Measurements from ENCODE around the gene TTC22. TPM values are rescaled to one million over a fixed set of nuclear protein-coding genes. Genes with fewer than 3 reads are reported as not detected.

Gene TTC22
- total RNA-seq, 1 experiment from 2014 or later = 8.8 TPM

- H3K27ac Mint-ChIP-seq (ENCODE audit: unreplicated experiment) = no peak overlapping the region
- H3K36me3 ChIP-seq (ENCODE audit: control insufficient read depth, insufficient read depth, low read length) = no peaks in the 10 kb centered on the region
- peaks cover 6% of the 10 kb centered on the region for H3K4me1 Mint-ChIP-seq (ENCODE audit: low read depth, unreplicated experiment)
- TF ChIP-seq CTCF (IDR thresholded peaks at IDR 0.05; ENCODE audit: insufficient read depth in 1 of 2, low read depth in 1 of 2, low read length in 1 of 2, severe bottlenecking in 1 of 2, unreplicated experiment in 1 of 2) = no peak
- DNase-seq = no peak
- H3K27me3 Mint-ChIP-seq (ENCODE audit: insufficient read depth, unreplicated experiment) = no peaks in the 10 kb centered on the region
- no peak overlapping the region for H3K4me3 Mint-ChIP-seq (ENCODE audit: unreplicated experiment)
- no peaks in the 10 kb centered on the region for H3K36me3 Mint-ChIP-seq (ENCODE audit: insufficient read depth, unreplicated experiment)
- intact Hi-C loops (cut with micrococcal nuclease; ENCODE audit: unreplicated experiment) = no loop called here
- no peak overlapping the region for H3K4me3 ChIP-seq (ENCODE audit: low read depth, low read length)
- POLR2A ChIA-PET = no interaction called here
- H3K9me3 ChIP-seq = no peaks in the 10 kb centered on the region
- H3K9me3 Mint-ChIP-seq (ENCODE audit: unreplicated experiment) = no peaks in the 10 kb centered on the region
- CTCF ChIA-PET = no interaction called here
- BruUV-seq (replicated peaks) = no TSS peak
- peaks cover 5% of the 10 kb centered on the region; the same call in 1 of the 2 replicates for H3K4me1 ChIP-seq
- no peaks in the 10 kb centered on the region for H3K27me3 ChIP-seq (replicated peaks; ENCODE audit: control insufficient read depth, insufficient read depth, low read length)
Observed at GRCh38 chr1:54805466-54805865, 4.3 kb upstream of the TTC22 start.

- Histone ChIP-seq H3K27me3 (replicated peaks; ENCODE audit: control insufficient read depth, insufficient read depth, low read length) (no peaks in the 10 kb centered on the region), H3K36me3 (ENCODE audit: control insufficient read depth, insufficient read depth, low read length) (no peaks in the 10 kb centered on the region), H3K9me3 (no peaks in the 10 kb centered on the region), H3K4me3 (ENCODE audit: low read depth, low read length) (no peak overlapping the region), H3K4me1 (peaks cover 9% of the 10 kb centered on the region; the same call in 1 of the 2 replicates)
- Mint-ChIP-seq H3K4me1 (ENCODE audit: low read depth, unreplicated experiment) (peaks cover 11% of the 10 kb centered on the region), H3K36me3 (ENCODE audit: insufficient read depth, unreplicated experiment) (no peaks in the 10 kb centered on the region), H3K27ac (ENCODE audit: unreplicated experiment) (no peak overlapping the region), H3K9me3 (ENCODE audit: unreplicated experiment) (no peaks in the 10 kb centered on the region), H3K4me3 (ENCODE audit: unreplicated experiment) (no peak overlapping the region), H3K27me3 (ENCODE audit: insufficient read depth, unreplicated experiment) (no peaks in the 10 kb centered on the region)
- no peak for DNase-seq
- no TSS peak for BruUV-seq (replicated peaks)
- ChIA-PET POLR2A (no interaction called here), CTCF (no interaction called here)
- intact Hi-C loops (cut with micrococcal nuclease; ENCODE audit: unreplicated experiment) = no loop called here
- no peak for TF ChIP-seq CTCF (IDR thresholded peaks at IDR 0.05; ENCODE audit: insufficient read depth in 1 of 2, low read depth in 1 of 2, low read length in 1 of 2, severe bottlenecking in 1 of 2, unreplicated experiment in 1 of 2)
Observed at GRCh38 chr1:54804471-54805132, 3.5 kb upstream of the TTC22 start.

GRCh38 chr1:54803761-54804470 is 2.8 kb upstream of the TTC22 start:
- Mint-ChIP-seq H3K27me3 (ENCODE audit: insufficient read depth, unreplicated experiment) (no peaks in the 10 kb centered on the region), H3K4me1 (ENCODE audit: low read depth, unreplicated experiment) (peaks cover 11% of the 10 kb centered on the region), H3K4me3 (ENCODE audit: unreplicated experiment) (no peak overlapping the region), H3K27ac (ENCODE audit: unreplicated experiment) (no peak overlapping the region), H3K36me3 (ENCODE audit: insufficient read depth, unreplicated experiment) (no peaks in the 10 kb centered on the region), H3K9me3 (ENCODE audit: unreplicated experiment) (no peaks in the 10 kb centered on the region)
- H3K4me1 ChIP-seq = peaks cover 9% of the 10 kb centered on the region; the same call in 1 of the 2 replicates
- ChIA-PET POLR2A (no interaction called here), CTCF (no interaction called here)
- TF ChIP-seq CTCF (IDR thresholded peaks at IDR 0.05; ENCODE audit: insufficient read depth in 1 of 2, low read depth in 1 of 2, low read length in 1 of 2, severe bottlenecking in 1 of 2, unreplicated experiment in 1 of 2) = no peak
- no peak overlapping the region for H3K4me3 ChIP-seq (ENCODE audit: low read depth, low read length)
- no peaks in the 10 kb centered on the region for H3K9me3 ChIP-seq
- H3K27me3 ChIP-seq (replicated peaks; ENCODE audit: control insufficient read depth, insufficient read depth, low read length) = no peaks in the 10 kb centered on the region
- no TSS peak for BruUV-seq (replicated peaks)
- no peaks in the 10 kb centered on the region for H3K36me3 ChIP-seq (ENCODE audit: control insufficient read depth, insufficient read depth, low read length)
- intact Hi-C loops (cut with micrococcal nuclease; ENCODE audit: unreplicated experiment) = no loop called here
- no peak for DNase-seq
